GM21381 (cell line): ENCODE data around the gene SLC6A13.

ENCODE experiments used
- ATAC-seq: cut with Tn5 transposase; IDR thresholded peaks from one replicate; pipeline ENCODE4 v1.9.1; 2021; ENCODE audit warnings: mild to moderate bottlenecking, moderate library complexity; ENCODE audit not compliant: unreplicated experiment

SLC6A13 gene

GRCh38 chr12:234891-235415, 27.7 kb downstream of the SLC6A13 start:
- ATAC-seq: no peak

GRCh38 chr12:234019-234418, 28.6 kb downstream of the SLC6A13 start:
- ATAC-seq: no peak

DNA sequence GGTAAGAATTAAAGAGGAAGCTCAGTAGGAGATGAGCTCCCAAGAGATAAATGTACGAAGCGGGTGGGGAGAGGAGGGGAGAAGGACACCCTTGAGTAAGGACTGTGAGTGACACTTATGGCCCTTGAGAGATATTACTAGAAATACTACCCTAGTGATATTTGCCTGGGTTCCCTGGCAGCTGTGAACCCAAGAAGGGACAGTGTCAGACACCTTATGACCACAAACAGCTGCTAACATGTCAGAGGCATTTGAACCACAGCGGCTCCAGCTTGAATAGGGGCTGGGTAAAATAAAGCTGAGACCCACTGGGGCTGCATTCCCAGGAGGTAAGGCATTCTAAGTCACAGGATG, 29.0 kb downstream of the SLC6A13 start:
- ATAC-seq: no peak

DNA sequence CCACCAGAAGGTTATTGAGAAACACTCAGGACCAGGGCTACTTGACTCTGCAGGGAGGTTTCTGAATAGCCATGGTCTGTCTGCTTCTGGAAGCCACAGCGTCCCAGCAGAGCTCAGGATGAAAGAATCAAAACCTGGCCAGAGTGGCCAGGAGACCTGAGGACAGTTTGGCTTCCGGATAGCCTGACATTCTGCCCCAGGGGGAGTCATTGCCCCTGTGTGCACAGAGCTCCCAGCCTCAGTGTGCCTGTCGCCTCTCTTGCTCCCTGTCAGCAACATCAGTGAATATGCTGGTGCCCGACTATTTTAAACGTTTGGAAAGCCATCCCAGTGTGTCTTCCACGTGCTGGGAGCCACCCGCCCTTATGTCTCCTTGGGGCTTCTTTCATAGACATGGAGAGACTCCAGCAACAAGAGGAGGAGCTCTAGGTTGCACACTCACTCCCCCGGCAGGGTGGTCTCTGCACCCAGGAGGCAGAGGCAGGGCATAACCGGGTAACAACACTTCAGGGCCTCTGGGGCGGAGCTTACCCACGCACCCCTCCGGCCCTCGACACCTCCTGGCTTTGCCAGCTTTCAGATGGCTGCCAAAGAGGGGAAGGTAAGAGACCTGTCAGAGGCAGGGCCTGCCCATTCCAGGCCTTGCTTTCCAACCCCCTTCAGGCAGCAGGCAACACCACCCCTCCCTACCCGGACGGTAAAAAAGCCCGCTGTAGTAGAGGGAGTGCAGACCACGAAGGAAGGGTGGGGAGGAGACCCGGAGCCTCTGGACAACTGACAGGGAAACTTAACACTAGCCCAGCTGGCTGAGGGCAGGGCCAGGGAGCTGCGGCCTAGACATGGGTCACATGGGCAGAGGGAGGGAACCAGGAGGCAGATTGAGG, 29.7 kb downstream of the SLC6A13 start:
- no peak for ATAC-seq

GRCh38 chr12:230925-231671, 31.5 kb downstream of the SLC6A13 start:
- no peak for ATAC-seq

- ATAC-seq: no peak
These were observed 33.0 kb downstream of the SLC6A13 start for GRCh38 chr12:229441-230191.

- no peak for ATAC-seq
These were observed 33.8 kb downstream of the SLC6A13 start for GRCh38 chr12:228846-229200.

GRCh38 chr12:227923-228845, 34.5 kb downstream of the SLC6A13 start:
- ATAC-seq: no peak

DNA sequence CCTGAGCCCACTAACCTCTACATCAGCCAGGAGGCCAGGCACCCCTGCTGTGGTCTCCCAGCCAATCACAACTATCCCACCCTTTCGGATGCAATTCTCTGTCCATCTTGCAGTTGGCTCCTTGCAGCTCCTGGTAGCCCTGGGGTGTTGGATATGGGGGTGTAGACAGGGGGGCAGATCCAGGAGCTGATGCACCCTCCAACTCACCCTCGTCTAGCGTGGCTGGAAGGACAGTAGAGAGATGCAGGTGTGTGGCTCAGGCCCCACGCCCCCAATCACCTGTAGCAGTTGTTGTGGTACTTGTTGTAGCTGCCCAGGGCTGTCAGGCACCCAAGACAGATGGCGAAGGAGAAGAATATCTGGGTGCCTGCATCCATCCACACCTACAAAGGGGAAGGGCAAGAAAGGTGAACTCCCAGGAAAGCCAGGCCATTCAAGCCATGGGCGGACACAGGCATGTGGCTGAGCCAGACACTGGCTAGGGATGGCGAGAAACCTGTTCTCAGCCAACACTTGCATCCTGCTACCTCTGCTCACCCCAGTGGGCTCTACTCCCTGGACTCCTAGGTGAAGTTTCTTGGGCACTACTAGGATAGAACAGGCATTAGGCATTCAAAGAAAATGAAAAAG, 35.2 kb downstream of the SLC6A13 start:
- ATAC-seq: no peak

DNA sequence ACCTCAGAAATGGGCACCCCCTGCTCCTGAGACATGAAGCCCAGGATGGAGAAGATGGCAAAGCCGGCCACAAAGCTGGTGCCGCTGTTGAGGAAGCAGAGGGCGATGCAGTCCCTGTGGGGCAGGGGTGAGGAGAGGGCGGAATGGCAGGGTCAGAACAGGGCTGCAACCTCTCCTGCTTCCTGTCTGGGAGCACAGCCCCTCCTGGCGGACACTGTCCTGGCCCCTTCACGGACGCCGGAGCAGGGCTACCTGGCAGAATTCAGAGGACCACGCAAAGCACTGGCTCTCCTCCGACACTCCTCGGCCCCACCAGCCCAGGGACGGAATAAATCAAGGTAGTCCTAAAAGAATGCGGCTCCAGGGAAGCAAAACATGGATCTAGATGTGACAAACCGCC, 36.2 kb downstream of the SLC6A13 start:
- ATAC-seq: no peak

DNA sequence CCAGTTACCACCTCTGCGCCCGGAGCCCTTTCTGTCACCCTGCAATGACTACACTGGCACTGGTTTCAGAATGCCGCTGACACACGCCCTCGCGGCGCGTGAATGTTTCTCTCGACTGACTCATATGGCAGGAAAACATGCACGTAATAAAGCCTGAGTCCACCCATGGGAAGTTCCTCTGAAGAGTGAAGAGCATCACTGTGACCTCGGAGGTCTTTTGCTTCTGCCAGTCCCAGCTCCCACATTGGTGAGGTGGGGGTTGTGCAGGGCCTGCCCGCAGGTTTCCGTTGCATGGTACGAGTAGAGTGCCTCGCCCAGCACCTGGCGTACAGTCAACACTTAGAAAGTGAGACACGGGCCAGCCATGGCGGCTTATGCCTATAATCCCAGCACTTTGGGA, 37.6 kb downstream of the SLC6A13 start:
- ATAC-seq: no peak

- no peak for ATAC-seq
These were observed 38.3 kb downstream of the SLC6A13 start for GRCh38 chr12:224330-224729.

GRCh38 chr12:223841-224240, 38.8 kb downstream of the SLC6A13 start:
- no peak for ATAC-seq

- ATAC-seq: no peak
These were observed 40.9 kb downstream of the SLC6A13 start for GRCh38 chr12:221736-222135.

GRCh38 chr12:220946-221550, 41.6 kb downstream of the SLC6A13 start:
- ATAC-seq: no peak

DNA sequence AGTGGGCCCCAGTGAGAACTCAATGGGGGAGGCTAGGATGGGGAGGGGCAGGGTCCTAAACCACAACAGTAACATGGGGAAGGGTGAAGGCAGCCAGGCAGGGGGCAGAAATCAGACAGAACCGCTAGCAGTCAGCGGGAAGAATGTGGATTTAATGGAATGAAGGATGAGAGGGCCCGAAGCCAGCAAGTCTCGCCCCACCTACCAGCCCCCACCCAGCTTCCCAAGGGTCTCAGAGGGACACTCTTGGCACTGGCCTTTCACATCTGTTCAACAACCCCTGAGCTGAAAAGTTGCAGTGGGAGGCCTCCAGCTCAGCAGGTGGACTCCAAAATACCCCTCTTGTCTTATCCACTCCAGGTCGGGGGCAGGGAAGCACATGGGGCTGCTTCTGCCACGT, 42.1 kb downstream of the SLC6A13 start:
- ATAC-seq: no peak

GRCh38 chr12:219891-220352, 42.7 kb downstream of the SLC6A13 start:
- ATAC-seq: no peak

- no peak for ATAC-seq
These were observed 43.7 kb downstream of the SLC6A13 start for GRCh38 chr12:218728-219590.
